ENCODE data around the gene KCP.

- TF ChIP-seq SIN3A (IDR thresholded peaks at IDR 0.05; ENCODE audit: borderline replicate concordance, low read depth, low read length), result no peak
- TF ChIP-seq, protein P1, sequence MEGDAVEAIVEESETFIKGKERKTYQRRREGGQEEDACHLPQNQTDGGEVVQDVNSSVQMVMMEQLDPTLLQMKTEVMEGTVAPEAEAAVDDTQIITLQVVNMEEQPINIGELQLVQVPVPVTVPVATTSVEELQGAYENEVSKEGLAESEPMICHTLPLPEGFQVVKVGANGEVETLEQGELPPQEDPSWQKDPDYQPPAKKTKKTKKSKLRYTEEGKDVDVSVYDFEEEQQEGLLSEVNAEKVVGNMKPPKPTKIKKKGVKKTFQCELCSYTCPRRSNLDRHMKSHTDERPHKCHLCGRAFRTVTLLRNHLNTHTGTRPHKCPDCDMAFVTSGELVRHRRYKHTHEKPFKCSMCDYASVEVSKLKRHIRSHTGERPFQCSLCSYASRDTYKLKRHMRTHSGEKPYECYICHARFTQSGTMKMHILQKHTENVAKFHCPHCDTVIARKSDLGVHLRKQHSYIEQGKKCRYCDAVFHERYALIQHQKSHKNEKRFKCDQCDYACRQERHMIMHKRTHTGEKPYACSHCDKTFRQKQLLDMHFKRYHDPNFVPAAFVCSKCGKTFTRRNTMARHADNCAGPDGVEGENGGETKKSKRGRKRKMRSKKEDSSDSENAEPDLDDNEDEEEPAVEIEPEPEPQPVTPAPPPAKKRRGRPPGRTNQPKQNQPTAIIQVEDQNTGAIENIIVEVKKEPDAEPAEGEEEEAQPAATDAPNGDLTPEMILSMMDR (IDR thresholded peaks at IDR 0.05), result no peak
- TF ChIP-seq TEAD4 (IDR thresholded peaks at IDR 0.05; ENCODE audit: borderline replicate concordance, insufficient read depth), result no peak
- no peak for TF ChIP-seq CHD2 (IDR thresholded peaks at IDR 0.05; ENCODE audit: low read length, partially characterized antibody)
- TF ChIP-seq, protein P2, sequence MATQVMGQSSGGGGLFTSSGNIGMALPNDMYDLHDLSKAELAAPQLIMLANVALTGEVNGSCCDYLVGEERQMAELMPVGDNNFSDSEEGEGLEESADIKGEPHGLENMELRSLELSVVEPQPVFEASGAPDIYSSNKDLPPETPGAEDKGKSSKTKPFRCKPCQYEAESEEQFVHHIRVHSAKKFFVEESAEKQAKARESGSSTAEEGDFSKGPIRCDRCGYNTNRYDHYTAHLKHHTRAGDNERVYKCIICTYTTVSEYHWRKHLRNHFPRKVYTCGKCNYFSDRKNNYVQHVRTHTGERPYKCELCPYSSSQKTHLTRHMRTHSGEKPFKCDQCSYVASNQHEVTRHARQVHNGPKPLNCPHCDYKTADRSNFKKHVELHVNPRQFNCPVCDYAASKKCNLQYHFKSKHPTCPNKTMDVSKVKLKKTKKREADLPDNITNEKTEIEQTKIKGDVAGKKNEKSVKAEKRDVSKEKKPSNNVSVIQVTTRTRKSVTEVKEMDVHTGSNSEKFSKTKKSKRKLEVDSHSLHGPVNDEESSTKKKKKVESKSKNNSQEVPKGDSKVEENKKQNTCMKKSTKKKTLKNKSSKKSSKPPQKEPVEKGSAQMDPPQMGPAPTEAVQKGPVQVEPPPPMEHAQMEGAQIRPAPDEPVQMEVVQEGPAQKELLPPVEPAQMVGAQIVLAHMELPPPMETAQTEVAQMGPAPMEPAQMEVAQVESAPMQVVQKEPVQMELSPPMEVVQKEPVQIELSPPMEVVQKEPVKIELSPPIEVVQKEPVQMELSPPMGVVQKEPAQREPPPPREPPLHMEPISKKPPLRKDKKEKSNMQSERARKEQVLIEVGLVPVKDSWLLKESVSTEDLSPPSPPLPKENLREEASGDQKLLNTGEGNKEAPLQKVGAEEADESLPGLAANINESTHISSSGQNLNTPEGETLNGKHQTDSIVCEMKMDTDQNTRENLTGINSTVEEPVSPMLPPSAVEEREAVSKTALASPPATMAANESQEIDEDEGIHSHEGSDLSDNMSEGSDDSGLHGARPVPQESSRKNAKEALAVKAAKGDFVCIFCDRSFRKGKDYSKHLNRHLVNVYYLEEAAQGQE (IDR thresholded peaks at IDR 0.05; ENCODE audit: low read depth, low read length), result no peak
Measured at GRCh38 chr7:128894101-128894440, 16.4 kb downstream of the KCP start.

Measured in SK-N-SH (cell line).